ELR (cell line): ENCODE measurements around the gene MTR.

Source experiments
- DNase-seq: peaks from one replicate; pipeline ENCODE4 v3.0.0-alpha.2; 2015; ENCODE audit warnings: low read depth

Gene MTR

DNA sequence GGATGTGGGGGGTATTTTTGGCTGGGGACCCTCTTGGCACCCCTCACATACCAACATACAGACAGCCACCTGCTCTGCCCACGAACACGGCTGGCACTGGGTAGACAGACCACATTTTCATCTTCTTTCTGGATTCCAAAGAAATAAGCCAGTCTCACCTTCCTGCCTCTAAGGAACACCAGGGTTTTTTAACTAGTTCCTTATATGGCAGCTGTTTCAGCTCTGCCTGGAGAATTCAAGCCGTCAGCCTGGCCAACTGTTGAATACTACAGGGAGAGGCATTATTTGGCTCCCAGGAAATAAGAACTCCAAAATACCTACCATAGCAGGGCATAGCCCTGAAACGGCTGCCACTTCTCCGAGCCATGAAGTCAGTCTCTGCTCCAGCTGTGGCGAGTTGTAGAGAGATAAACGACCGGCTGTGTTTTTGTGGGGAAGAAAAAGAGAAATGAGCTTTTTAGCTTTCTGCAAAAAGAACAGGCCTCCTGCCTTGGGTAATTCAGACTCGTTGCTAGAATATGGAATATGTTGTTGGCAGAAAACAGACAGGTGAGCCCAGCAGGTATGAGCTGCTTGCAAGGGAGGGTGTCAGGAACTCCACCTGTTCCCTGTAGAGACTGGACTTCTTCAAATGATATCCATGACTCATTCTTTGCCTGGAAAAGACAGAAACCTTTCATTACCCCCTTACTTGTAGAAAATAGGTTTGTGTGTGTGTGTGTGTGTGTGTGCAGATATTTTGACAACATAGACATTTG, 157.3 kb downstream of the MTR start:
- no peak for DNase-seq

DNA sequence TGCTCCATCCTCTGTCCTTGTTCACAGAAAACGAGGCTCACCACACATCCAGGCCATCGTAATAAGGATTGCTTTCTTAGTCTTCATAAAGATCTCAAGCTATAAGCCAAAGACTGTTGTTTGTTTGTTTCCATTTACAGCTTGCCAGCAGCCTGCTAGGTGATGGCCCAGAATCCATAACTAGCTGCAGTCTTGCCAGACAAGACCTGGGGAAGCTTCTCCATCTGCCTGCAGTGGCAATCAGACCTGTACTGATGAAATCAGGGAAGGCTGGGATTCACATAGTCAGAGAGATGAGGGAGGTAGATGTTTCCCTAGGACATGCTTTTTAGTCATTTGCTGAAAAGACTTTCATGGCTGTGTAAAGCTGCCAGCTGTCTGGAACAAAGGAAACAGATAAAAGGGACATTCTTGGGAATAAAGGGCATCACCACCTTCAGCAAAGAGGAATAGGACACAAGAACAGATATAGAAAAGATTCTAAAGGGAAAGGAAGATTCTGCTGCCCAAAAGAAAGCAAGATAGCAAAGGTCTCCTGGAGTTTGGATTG, 158.1 kb downstream of the MTR start:
- DNase-seq = no peak
